ENCODE measurements around the gene ZNF518A.

Gene ZNF518A

DNA sequence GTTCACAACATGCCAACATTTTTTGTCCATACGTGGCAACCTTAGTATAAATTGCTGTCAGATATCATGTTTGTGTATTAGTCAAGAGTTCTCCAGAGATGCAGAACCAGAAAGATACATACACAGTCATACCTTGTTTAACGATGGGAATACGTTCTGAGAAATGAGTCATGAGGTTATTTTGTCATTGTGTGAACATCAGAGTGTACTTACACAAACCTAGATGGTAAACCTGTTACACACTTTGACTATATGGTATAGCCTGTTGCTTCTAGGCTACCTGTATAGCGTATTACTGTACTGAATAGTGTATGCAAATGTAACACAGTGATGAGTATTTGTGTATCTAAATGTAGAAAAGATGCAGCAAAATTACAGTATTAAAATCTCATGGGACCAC, 22.3 kb downstream of the ZNF518A start:
- H3K9ac ChIP-seq (ENCODE audit: low read length) = no peak overlapping the region

DNA sequence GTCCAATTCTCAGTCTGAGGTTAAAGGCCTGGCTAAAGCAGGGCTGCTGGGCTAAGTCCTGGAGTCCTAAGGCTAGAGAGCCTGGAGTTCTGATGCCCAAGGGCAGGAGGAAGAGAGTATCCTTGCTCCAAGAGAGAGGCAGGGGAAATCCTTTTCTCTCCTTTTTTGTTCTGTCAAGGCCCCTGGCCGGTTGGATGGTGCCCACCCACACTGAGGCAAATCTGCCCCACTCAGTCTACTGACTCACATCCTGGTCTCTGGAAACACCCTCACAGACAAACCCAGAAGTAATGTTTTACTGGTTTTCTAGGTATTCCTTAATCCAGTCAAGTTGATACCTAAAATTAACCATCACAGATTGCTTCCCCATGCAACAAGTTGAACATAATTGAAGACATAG, 23.0 kb downstream of the ZNF518A start:
- H3K36me3 ChIP-seq (replicated peaks; ENCODE audit: insufficient read depth, low read length) = peaks cover 5% of the 10 kb centered on the region; the same call in 1 of the 2 replicates
- no peaks in the 10 kb centered on the region for H3K9me3 ChIP-seq (replicated peaks; ENCODE audit: insufficient read depth, low read length)
- no peak overlapping the region for H3K4me2 ChIP-seq (ENCODE audit: low read depth, low read length)
- no peaks in the 10 kb centered on the region for H3F3A ChIP-seq (ENCODE audit: insufficient read depth, low read length)
- H3K9me2 ChIP-seq (replicated peaks; ENCODE audit: insufficient read depth, low read length) = no peaks in the 10 kb centered on the region
- H3K27ac ChIP-seq (ENCODE audit: low read length) = no peak overlapping the region
- no peak overlapping the region for H3K4me3 ChIP-seq (ENCODE audit: low read length)
- no peak overlapping the region for H2AFZ ChIP-seq (ENCODE audit: low read length)
- TF ChIP-seq EZH2phosphoT487 (IDR thresholded peaks at IDR 0.05; ENCODE audit: low read length) = no peak
- no peak for TF ChIP-seq EZH2 (optimal IDR thresholded peaks at IDR 0.05; ENCODE audit: low read depth, low read length)
- TF ChIP-seq, protein P1, sequence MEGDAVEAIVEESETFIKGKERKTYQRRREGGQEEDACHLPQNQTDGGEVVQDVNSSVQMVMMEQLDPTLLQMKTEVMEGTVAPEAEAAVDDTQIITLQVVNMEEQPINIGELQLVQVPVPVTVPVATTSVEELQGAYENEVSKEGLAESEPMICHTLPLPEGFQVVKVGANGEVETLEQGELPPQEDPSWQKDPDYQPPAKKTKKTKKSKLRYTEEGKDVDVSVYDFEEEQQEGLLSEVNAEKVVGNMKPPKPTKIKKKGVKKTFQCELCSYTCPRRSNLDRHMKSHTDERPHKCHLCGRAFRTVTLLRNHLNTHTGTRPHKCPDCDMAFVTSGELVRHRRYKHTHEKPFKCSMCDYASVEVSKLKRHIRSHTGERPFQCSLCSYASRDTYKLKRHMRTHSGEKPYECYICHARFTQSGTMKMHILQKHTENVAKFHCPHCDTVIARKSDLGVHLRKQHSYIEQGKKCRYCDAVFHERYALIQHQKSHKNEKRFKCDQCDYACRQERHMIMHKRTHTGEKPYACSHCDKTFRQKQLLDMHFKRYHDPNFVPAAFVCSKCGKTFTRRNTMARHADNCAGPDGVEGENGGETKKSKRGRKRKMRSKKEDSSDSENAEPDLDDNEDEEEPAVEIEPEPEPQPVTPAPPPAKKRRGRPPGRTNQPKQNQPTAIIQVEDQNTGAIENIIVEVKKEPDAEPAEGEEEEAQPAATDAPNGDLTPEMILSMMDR (IDR thresholded peaks at IDR 0.05; ENCODE audit: low read length) = no peak
- H3K79me2 ChIP-seq (ENCODE audit: low read length) = no peaks in the 10 kb centered on the region
- H4K20me1 ChIP-seq (ENCODE audit: insufficient read depth, low read length) = no peaks in the 10 kb centered on the region
- DNase-seq = no peak
- no peaks in the 10 kb centered on the region for H3K27me3 ChIP-seq (replicated peaks; ENCODE audit: insufficient read depth, low read length)
- no peaks in the 10 kb centered on the region for H3K4me1 ChIP-seq (ENCODE audit: low read length)
- H3K9ac ChIP-seq (ENCODE audit: low read length) = no peak overlapping the region

More for the DNA sequence above, 22.3 kb downstream of the ZNF518A start:
- no peak overlapping the region for H2AFZ ChIP-seq (ENCODE audit: low read length)
- TF ChIP-seq EZH2 (optimal IDR thresholded peaks at IDR 0.05; ENCODE audit: low read depth, low read length) (no peak), EZH2phosphoT487 (IDR thresholded peaks at IDR 0.05; ENCODE audit: low read length) (no peak)
- TF ChIP-seq, protein P1 (IDR thresholded peaks at IDR 0.05; ENCODE audit: low read length) = no peak
- no peaks in the 10 kb centered on the region for H3K27me3 ChIP-seq (replicated peaks; ENCODE audit: insufficient read depth, low read length)
- H3K36me3 ChIP-seq (replicated peaks; ENCODE audit: insufficient read depth, low read length) = peaks cover 5% of the 10 kb centered on the region; the same call in 1 of the 2 replicates
- H3K9me3 ChIP-seq (replicated peaks; ENCODE audit: insufficient read depth, low read length) = no peaks in the 10 kb centered on the region
- DNase-seq = no peak
- no peaks in the 10 kb centered on the region for H3K79me2 ChIP-seq (ENCODE audit: low read length)
- no peaks in the 10 kb centered on the region for H4K20me1 ChIP-seq (ENCODE audit: insufficient read depth, low read length)
- H3K9me2 ChIP-seq (replicated peaks; ENCODE audit: insufficient read depth, low read length) = no peaks in the 10 kb centered on the region
- H3K4me1 ChIP-seq (ENCODE audit: low read length) = no peaks in the 10 kb centered on the region
- no peak overlapping the region for H3K27ac ChIP-seq (ENCODE audit: low read length)
- no peak overlapping the region for H3K4me3 ChIP-seq (ENCODE audit: low read length)
- H3K4me2 ChIP-seq (ENCODE audit: low read depth, low read length) = no peak overlapping the region
- no peaks in the 10 kb centered on the region for H3F3A ChIP-seq (ENCODE audit: insufficient read depth, low read length)

DNA sequence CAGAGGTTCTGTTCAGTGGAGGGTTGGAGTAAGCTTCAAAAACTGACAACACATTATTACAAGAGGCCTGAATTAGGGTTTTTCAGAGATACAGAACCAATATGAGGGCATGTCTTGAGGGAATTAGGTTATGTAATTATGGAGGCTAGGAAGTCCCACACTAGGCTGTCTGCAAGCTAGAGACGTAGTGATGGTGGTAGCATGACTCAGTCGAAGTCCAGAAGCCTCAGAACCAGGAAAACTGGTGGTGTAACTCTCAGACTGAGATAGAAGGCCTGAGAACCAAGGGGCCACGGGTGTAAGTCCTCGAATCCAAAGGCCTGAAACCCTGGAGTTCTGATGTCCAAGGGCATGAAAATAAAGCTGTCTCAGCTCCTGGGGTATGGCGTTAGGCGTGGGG, 35.6 kb downstream of the ZNF518A start:
- TF ChIP-seq EZH2phosphoT487 (IDR thresholded peaks at IDR 0.05; ENCODE audit: low read length) = no peak
- TF ChIP-seq, protein P1 (IDR thresholded peaks at IDR 0.05; ENCODE audit: low read length) = no peak
- no peak for TF ChIP-seq EZH2 (optimal IDR thresholded peaks at IDR 0.05; ENCODE audit: low read depth, low read length)
- no peak overlapping the region for H3K4me3 ChIP-seq (ENCODE audit: low read length)
- no peak overlapping the region for H3K9ac ChIP-seq (ENCODE audit: low read length)
- H3K4me2 ChIP-seq (ENCODE audit: low read depth, low read length) = no peak overlapping the region
- no peak overlapping the region for H2AFZ ChIP-seq (ENCODE audit: low read length)
- no peaks in the 10 kb centered on the region for H4K20me1 ChIP-seq (ENCODE audit: insufficient read depth, low read length)
- DNase-seq = no peak
- no peaks in the 10 kb centered on the region for H3K36me3 ChIP-seq (replicated peaks; ENCODE audit: insufficient read depth, low read length)
- no peaks in the 10 kb centered on the region for H3K9me2 ChIP-seq (replicated peaks; ENCODE audit: insufficient read depth, low read length)
- H3F3A ChIP-seq (ENCODE audit: insufficient read depth, low read length) = no peaks in the 10 kb centered on the region
- no peaks in the 10 kb centered on the region for H3K27me3 ChIP-seq (replicated peaks; ENCODE audit: insufficient read depth, low read length)
- no peaks in the 10 kb centered on the region for H3K79me2 ChIP-seq (ENCODE audit: low read length)
- H3K27ac ChIP-seq (ENCODE audit: low read length) = no peak overlapping the region
- H3K4me1 ChIP-seq (ENCODE audit: low read length) = no peaks in the 10 kb centered on the region
- no peaks in the 10 kb centered on the region for H3K9me3 ChIP-seq (replicated peaks; ENCODE audit: insufficient read depth, low read length)

Measured in MM.1S (cell line).